HCT116 (cell line): ENCODE data around the gene IL17RE. TPM values are rescaled to one million over a fixed set of nuclear protein-coding genes. Genes with fewer than 3 reads are reported as not detected.

ENCODE experiments used
- ATAC-seq: fragments of 200-7000 bp; cut with Tn5 transposase; 2 replicates; pipeline ENCODE4 v1.9.1; 2020; ENCODE audit warnings: mild to moderate bottlenecking, moderate library complexity
- BruUV-seq: library from RNA; stranded (reverse); fragments of 400-500 nt; replicated peaks from 2 replicates; lab custom pipeline; 2021; lab: Mats Ljungman, UMichigan
- CTCF ChIA-PET: fragments of 300-600 bp; sonication (Branson Sonifier 250); formaldehyde crosslinking; loops from one replicate; lab custom pipeline; 2021; ENCODE audit warnings: antibody characterized with exemption; lab: Charles Lee
- POLR2A ChIA-PET: fragments of 300-600, 350-600 bp; sonication (Branson Sonifier 250); formaldehyde crosslinking; loops from one replicate; lab custom pipeline; 2021; ENCODE audit warnings: antibody characterized with exemption; lab: Charles Lee
- RAD21 ChIA-PET, 2 experiments: fragments of 300-600 bp; sonication (Branson Sonifier 250); formaldehyde crosslinking; loops; one replicate each; lab custom pipeline; 2023; ENCODE audit warnings: low total read pairs in 2 of 2; ENCODE audit not compliant: uncharacterized antibody in 2 of 2, unreplicated experiment in 2 of 2, low non-redundant PET in 1 of 2; lab: Charles Lee
- DNase-seq: peaks from one replicate; pipeline ENCODE4 v3.0.0-alpha.2; 2010; ENCODE audit warnings: low read depth, low spot score
- H2AFZ ChIP-seq: fragments of 200-600 bp; shearing (Covaris generic), sonication (generic); 2 replicates; pipeline ENCODE4 v1.6.1; 2017; ENCODE audit warnings: low read depth, mixed run types, mixed read lengths, antibody characterized with exemption, low read length; ENCODE audit not compliant: poor library complexity, severe bottlenecking
- H3K27ac ChIP-seq: 2 replicates; pipeline ENCODE4 v1.5.1; 2012; ENCODE audit warnings: low read depth, low read length
- H3K27me3 ChIP-seq: fragments of 200-600 bp; sonication (generic); 2 replicates; pipeline ENCODE4 v1.6.1; 2016; ENCODE audit warnings: mixed run types, low read length, mixed read lengths; ENCODE audit not compliant: insufficient read depth
- H3K36me3 ChIP-seq, 2 experiments: fragments of 200-500 bp in 1 of 2; fragments of 200-600 bp in 1 of 2; sonication (Bioruptor generic) in 1 of 2; sonication (generic) in 1 of 2; 2 replicates each; pipeline versions ENCODE4 v1.5.1 to v1.6.1; 2014 to 2016; ENCODE audit warnings: low read length in 2 of 2, inconsistent platforms in 1 of 2, mixed read lengths in 1 of 2, mixed run types in 1 of 2; ENCODE audit not compliant: insufficient read depth in 2 of 2, control insufficient read depth in 1 of 2
- H3K4me1 ChIP-seq, 2 experiments: fragments of 200-600 bp in 1 of 2; sonication (generic) in 1 of 2; 2 replicates each; pipeline versions ENCODE4 v1.5.1 to v1.6.1; 2012 to 2017; ENCODE audit warnings: low read length in 2 of 2, inconsistent platforms in 1 of 2, mild to moderate bottlenecking in 1 of 2, mixed read lengths in 1 of 2, mixed run types in 1 of 2, moderate library complexity in 1 of 2; ENCODE audit not compliant: insufficient read depth in 2 of 2, control insufficient read depth in 1 of 2
- H3K4me2 ChIP-seq: fragments of 200-600 bp; sonication (generic); 2 replicates; pipeline ENCODE4 v1.6.1; 2017; ENCODE audit warnings: mixed run types, low read length, mixed read lengths
- H3K4me3 ChIP-seq, 2 experiments: fragments of 200-600 bp in 1 of 2; sonication (generic) in 1 of 2; replicated peaks in 1 of 2; 2 replicates each; pipeline ENCODE4 v1.5.1; 2011 to 2016; ENCODE audit warnings: low read length in 2 of 2, control low read depth in 1 of 2, low read depth in 1 of 2, mild to moderate bottlenecking in 1 of 2, mixed read lengths in 1 of 2, mixed run types in 1 of 2
- H3K79me2 ChIP-seq: fragments of 200-600 bp; sonication (generic); 2 replicates; pipeline ENCODE4 v1.6.1; 2017; ENCODE audit warnings: mild to moderate bottlenecking, mixed run types, low read length, moderate library complexity, mixed read lengths; ENCODE audit not compliant: insufficient read depth
- H3K9ac ChIP-seq: fragments of 200-600 bp; sonication (generic); 2 replicates; pipeline ENCODE4 v1.6.1; 2016; ENCODE audit warnings: low read length, mixed read lengths
- H3K9me2 ChIP-seq: fragments of 200-600 bp; sonication (generic), shearing (Covaris generic); 2 replicates; pipeline ENCODE4 v1.6.1; 2017; ENCODE audit warnings: mixed run types, mild to moderate bottlenecking, moderate library complexity; ENCODE audit not compliant: insufficient read depth
- H3K9me3 ChIP-seq, 2 experiments: fragments of 200-500 bp in 1 of 2; fragments of 200-600 bp in 1 of 2; sonication (Bioruptor generic) in 1 of 2; sonication (generic) in 1 of 2; 2 replicates each; pipeline ENCODE4 v1.6.1; 2014 to 2017; ENCODE audit warnings: low read length in 2 of 2, mixed read lengths in 2 of 2, inconsistent platforms in 1 of 2, low read depth in 1 of 2, mild to moderate bottlenecking in 1 of 2, mixed run types in 1 of 2, moderate library complexity in 1 of 2; ENCODE audit not compliant: control insufficient read depth in 1 of 2, insufficient read depth in 1 of 2
- H4K20me1 ChIP-seq: fragments of 200-600 bp; sonication (generic), shearing (Covaris generic); 2 replicates; pipeline ENCODE4 v1.6.1; 2017; ENCODE audit warnings: mixed run types, mild to moderate bottlenecking, moderate library complexity; ENCODE audit not compliant: insufficient read depth
- POLR2A ChIP-seq: IDR thresholded peaks from 2 replicates; pipeline ENCODE4 v1.7.0; 2011; ENCODE audit warnings: borderline replicate concordance; ENCODE audit not compliant: insufficient read depth, insufficient read length; ENCODE audit errors: extremely low read depth
- RAD21 ChIP-seq: IDR thresholded peaks from 2 replicates; pipeline ENCODE4 v1.6.1; 2012; ENCODE audit warnings: low read depth, mild to moderate bottlenecking
- TCF7L2 ChIP-seq: IDR thresholded peaks from 2 replicates; pipeline ENCODE4 v1.7.0; 2011; ENCODE audit warnings: borderline replicate concordance, inconsistent platforms; ENCODE audit not compliant: insufficient read depth, insufficient read length; ENCODE audit errors: extremely low read depth
- intact Hi-C: fragments of 100-400 bp; cut with micrococcal nuclease; formaldehyde crosslinking; loops from 2 replicates; pipeline ENCODE4 v1.10.0; 2022
- total RNA-seq: library from RNA; stranded (reverse); gene quantifications from one replicate; pipeline ENCODE4 v1.2.1, GENCODE V29; 2021; ENCODE audit not compliant: unreplicated experiment
- TF ChIP-seq, protein P1 (sequence below), 3 experiments: fragments of 200-600 bp in 1 of 3; sonication (generic) in 1 of 3; IDR thresholded peaks in 2 of 3; conservative IDR thresholded peaks in 1 of 3; 2 replicates each; pipeline ENCODE4 v1.5.1; 2012 to 2017; ENCODE audit warnings: low read depth in 2 of 3, low read length in 2 of 3, antibody characterized with exemption in 1 of 3, borderline replicate concordance in 1 of 3, control low read depth in 1 of 3, mild to moderate bottlenecking in 1 of 3, mixed read lengths in 1 of 3, mixed run types in 1 of 3, moderate library complexity in 1 of 3; ENCODE audit not compliant: insufficient read depth in 1 of 3
- TF ChIP-seq, protein P2 (sequence below): IDR thresholded peaks from 2 replicates; pipeline ENCODE4 v1.6.1; 2012
- TF ChIP-seq, protein P3 (sequence below): IDR thresholded peaks from 2 replicates; pipeline ENCODE4 v1.6.1; 2012; ENCODE audit warnings: low read depth
- TF ChIP-seq, protein P4 (sequence below): IDR thresholded peaks from 2 replicates; pipeline ENCODE4 v1.6.1; 2012

The IL17RE gene
- total RNA-seq, 1 experiment from 2014 or later = 14.3 TPM

DNA sequence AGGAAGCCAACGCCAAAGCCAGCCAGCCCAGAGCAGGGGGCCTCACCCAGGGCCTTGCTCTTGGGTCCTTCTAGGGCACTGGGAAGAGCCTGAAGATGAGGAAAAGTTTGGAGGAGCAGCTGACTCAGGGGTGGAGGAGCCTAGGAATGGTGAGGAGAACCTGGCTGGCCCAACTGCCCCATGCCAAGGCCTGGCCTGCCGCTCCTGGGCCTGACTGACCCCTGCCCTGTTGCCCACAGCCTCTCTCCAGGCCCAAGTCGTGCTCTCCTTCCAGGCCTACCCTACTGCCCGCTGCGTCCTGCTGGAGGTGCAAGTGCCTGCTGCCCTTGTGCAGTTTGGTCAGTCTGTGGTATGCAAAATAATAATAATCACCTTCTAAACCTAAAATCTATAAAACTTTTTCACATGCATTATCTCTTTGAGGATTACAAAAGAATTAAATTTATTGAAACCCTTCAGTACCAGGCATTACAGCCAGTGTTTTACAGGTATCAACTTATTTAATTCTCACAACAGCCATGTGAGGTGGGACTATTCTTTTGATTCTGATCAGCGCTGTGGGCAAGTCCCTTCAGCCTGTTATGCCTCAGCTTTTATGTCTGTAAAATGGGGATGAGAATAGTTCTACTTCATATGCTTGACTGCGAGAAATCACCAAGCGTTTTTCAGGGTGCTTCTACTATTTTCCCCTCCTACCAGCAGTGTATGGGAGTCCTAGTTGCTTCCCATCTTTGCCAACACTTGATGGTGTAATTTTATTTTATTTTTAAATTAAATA lies 15.8 kb downstream of the IL17RE start:
- Histone ChIP-seq H3K4me3 (no peak overlapping the region), H3K36me3 (no peaks in the 10 kb centered on the region), H3K27me3 (no peaks in the 10 kb centered on the region), H3K4me1 (peaks cover 6 to 18% of the 10 kb centered on the region in 2 experiments; a peak in 3 of 4 replicates), H3K27ac (no peak overlapping the region), H2AFZ (no peak overlapping the region), H3K79me2 (no peaks in the 10 kb centered on the region), H3K4me2 (no peak overlapping the region), H3K9me2 (no peaks in the 10 kb centered on the region), H3K9me3 (no peaks in the 10 kb centered on the region), H4K20me1 (no peaks in the 10 kb centered on the region), H3K9ac (no peak overlapping the region)
- no TSS peak for BruUV-seq
- ChIA-PET POLR2A (no interaction called here), CTCF (no interaction called here), RAD21 (no interaction called here)
- ATAC-seq = no peak
- no peak for DNase-seq
- intact Hi-C loops = no loop called here
- TF ChIP-seq, protein P1, sequence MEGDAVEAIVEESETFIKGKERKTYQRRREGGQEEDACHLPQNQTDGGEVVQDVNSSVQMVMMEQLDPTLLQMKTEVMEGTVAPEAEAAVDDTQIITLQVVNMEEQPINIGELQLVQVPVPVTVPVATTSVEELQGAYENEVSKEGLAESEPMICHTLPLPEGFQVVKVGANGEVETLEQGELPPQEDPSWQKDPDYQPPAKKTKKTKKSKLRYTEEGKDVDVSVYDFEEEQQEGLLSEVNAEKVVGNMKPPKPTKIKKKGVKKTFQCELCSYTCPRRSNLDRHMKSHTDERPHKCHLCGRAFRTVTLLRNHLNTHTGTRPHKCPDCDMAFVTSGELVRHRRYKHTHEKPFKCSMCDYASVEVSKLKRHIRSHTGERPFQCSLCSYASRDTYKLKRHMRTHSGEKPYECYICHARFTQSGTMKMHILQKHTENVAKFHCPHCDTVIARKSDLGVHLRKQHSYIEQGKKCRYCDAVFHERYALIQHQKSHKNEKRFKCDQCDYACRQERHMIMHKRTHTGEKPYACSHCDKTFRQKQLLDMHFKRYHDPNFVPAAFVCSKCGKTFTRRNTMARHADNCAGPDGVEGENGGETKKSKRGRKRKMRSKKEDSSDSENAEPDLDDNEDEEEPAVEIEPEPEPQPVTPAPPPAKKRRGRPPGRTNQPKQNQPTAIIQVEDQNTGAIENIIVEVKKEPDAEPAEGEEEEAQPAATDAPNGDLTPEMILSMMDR (IDR thresholded peaks at IDR 0.05 in 2 of 3, conservative IDR thresholded peaks at IDR 0.05 in 1 of 3; ENCODE audit: borderline replicate concordance in 1 of 3, insufficient read depth in 1 of 3, low read depth in 2 of 3, low read length in 2 of 3) = no peak
- TF ChIP-seq, protein P2, sequence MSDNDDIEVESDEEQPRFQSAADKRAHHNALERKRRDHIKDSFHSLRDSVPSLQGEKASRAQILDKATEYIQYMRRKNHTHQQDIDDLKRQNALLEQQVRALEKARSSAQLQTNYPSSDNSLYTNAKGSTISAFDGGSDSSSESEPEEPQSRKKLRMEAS = no peak
- TF ChIP-seq RAD21 = no peak
- TF ChIP-seq TCF7L2 = no peak
- TF ChIP-seq, protein P3, sequence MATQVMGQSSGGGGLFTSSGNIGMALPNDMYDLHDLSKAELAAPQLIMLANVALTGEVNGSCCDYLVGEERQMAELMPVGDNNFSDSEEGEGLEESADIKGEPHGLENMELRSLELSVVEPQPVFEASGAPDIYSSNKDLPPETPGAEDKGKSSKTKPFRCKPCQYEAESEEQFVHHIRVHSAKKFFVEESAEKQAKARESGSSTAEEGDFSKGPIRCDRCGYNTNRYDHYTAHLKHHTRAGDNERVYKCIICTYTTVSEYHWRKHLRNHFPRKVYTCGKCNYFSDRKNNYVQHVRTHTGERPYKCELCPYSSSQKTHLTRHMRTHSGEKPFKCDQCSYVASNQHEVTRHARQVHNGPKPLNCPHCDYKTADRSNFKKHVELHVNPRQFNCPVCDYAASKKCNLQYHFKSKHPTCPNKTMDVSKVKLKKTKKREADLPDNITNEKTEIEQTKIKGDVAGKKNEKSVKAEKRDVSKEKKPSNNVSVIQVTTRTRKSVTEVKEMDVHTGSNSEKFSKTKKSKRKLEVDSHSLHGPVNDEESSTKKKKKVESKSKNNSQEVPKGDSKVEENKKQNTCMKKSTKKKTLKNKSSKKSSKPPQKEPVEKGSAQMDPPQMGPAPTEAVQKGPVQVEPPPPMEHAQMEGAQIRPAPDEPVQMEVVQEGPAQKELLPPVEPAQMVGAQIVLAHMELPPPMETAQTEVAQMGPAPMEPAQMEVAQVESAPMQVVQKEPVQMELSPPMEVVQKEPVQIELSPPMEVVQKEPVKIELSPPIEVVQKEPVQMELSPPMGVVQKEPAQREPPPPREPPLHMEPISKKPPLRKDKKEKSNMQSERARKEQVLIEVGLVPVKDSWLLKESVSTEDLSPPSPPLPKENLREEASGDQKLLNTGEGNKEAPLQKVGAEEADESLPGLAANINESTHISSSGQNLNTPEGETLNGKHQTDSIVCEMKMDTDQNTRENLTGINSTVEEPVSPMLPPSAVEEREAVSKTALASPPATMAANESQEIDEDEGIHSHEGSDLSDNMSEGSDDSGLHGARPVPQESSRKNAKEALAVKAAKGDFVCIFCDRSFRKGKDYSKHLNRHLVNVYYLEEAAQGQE = no peak
- TF ChIP-seq, protein P4, sequence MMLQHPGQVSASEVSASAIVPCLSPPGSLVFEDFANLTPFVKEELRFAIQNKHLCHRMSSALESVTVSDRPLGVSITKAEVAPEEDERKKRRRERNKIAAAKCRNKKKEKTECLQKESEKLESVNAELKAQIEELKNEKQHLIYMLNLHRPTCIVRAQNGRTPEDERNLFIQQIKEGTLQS = no peak
- no peak for TF ChIP-seq POLR2A
